Urothelium cell line (cell line): ENCODE measurements around the gene NTSR1.
A peak's percentile ranks its signal among the peaks of the same experiment; 100 is the strongest.

Experiments
- DNase-seq: peaks from one replicate; pipeline ENCODE4 v3.0.0; 2011; ENCODE audit warnings: low spot score, mixed read lengths
- FAIRE-seq: peaks from 2 replicates; lab custom pipeline; 2011; peaks lifted over from hg19 to GRCh38; lab: Jason Lieb, UNC

The NTSR1 gene

DNA sequence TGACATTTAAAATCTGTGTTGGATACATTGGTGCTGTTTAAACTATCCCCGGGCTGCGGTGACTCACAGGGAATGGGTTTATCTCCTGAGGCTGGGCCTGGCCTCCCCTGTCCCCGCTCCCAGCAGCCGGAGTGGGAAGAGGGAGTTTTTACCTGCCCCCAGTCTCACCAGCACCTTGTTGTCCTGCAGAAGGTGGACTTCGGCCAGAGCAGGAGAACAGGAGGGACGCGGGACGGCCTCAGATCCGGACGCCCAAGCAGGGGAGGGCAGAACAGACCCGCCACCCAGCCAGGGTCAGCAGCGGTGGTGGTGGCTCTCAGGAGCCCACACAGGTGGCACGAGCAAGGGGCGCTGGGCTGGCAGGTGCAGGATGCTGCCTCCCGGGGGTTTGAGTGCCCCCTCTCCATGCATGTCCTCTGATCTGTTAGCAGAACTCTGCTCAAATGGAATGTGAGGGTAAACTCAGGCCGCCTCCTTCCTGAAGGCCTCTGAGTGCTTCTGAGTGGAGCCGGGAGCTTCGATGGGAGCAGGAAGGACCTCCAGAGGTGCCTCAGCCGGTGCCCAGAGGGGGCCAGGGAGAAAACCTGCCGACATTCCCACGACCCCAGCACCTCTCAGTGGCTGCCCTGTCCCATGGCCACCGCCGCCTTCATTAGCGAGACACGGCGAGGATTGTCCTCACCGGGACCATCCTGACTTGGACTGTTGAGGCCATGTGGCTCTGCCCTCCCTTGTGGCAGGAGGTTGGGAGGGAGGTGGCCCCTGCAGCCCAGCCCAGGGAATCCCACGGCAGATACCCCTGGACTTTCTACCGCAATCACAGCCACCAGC lies 44.2 kb downstream of the NTSR1 start:
- no peak for FAIRE-seq
- DNase-seq, result no peak

GRCh38 chr20:62753626-62754025 lies 45.0 kb downstream of the NTSR1 start:
- DNase-seq (no peak), FAIRE-seq (no peak)

DNA sequence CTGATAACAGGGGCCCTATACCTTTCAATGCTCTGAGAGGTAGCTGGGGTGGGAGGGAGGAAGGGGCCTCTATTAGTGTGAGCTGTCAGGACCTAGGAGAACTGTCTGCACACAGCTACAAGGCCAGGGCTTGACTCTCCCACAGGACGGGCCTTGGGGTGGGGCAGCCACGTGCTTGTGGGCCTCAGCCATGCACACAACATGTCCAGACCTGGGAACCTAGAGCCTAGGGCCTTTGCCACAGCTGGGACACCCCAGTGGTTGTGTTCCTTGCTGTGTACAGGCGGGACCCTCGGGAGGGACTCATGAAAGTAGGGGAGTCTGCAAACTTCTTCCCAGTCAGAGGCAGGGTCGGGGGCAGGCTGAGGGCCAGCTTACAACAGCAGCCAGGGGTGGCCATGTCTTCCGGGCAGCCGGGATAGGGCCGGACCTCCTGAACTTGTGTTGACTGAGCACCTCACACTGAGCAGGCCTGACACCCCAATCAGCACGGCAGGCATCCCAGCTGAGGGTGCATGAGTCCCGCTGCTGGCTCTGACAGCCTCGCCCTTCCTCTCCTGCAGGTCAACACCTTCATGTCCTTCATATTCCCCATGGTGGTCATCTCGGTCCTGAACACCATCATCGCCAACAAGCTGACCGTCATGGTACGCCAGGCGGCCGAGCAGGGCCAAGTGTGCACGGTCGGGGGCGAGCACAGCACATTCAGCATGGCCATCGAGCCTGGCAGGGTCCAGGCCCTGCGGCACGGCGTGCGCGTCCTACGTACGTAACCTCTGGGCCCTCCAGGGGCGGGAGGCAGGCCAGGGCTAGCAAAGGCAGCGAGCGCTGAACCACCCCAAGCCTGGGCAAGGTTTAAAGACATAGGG lies 45.7 kb downstream of the NTSR1 start:
- no peak for FAIRE-seq
- DNase-seq, result no peak

GRCh38 chr20:62754991-62755356 lies 46.3 kb downstream of the NTSR1 start:
- FAIRE-seq (no peak), DNase-seq (no peak)

GRCh38 chr20:62755817-62756724 lies 47.4 kb downstream of the NTSR1 start:
- DNase-seq (no peak), FAIRE-seq (no peak)

GRCh38 chr20:62758226-62758912 lies 49.7 kb downstream of the NTSR1 start:
- DNase-seq (no peak), FAIRE-seq (no peak)

- DNase-seq, result no peak
These were observed 51.4 kb downstream of the NTSR1 start for GRCh38 chr20:62759981-62760431.

GRCh38 chr20:62760471-62760855 lies 51.8 kb downstream of the NTSR1 start:
- no peak for FAIRE-seq
- no peak for DNase-seq

More at GRCh38 chr20:62759981-62760431, 51.4 kb downstream of the NTSR1 start:
- FAIRE-seq, result peak; percentile 5

DNA sequence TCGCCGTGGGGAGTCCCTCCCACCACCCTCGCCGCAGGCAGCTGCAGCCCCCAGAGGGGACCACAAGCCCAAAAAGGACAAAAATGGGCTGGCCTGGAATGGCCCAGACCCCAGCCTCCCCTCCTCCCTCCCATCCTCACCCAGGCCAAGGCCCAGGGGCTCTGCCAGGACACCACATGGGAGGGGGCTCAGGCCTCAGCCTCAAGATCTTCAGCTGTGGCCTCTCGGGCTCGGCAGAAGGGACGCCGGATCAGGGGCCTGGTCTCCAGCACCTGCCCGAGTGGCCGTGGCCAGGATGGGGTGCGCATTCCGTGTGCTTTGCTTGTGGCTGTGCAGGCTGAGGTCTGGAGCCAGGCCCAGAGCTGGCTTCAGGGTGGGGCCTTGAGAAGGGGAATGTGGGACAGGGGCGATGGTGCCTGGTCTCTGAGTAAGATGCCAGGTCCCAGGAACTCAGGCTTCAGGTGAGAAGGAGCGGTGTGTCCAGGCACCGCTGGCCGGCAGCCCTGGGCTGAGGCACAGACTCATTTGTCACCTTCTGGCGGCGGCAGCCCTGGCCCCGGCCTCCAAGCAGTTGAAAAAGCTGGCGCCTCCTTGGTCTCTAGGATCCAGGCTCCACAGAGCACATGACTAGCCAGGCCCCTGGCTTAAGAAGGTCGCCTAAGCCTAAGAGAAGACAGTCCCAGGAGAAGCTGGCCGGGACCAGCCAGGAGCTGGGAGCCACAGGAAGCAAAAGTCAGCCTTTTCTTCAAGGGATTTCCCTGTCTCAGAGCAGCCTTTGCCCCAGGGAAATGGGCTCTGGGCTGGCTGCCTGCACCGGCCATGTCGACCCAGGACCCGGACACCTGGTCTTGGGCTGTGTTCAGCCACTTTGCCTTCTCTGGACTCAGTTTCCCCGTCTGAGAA lies 52.5 kb downstream of the NTSR1 start:
- DNase-seq (no peak), FAIRE-seq (no peak)

DNA sequence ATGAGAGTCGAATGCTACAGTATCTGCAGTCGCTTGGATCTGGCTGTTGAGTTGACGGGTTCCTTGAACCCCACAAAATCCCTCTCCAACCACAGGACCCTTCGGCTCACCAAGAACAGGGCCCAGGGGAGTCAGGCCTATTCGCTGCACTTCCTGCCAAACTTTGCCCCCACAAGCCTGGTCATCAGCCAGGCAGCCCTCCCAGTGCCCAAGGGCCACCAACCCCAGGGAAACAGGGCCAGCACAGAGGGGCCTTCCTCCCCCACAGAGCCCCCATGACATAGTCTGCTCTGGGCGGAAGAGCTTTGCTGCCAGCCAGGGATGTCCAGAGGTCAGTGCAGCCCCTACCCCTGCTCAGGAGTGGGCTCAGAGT lies 53.1 kb downstream of the NTSR1 start:
- FAIRE-seq, result no peak

DNA sequence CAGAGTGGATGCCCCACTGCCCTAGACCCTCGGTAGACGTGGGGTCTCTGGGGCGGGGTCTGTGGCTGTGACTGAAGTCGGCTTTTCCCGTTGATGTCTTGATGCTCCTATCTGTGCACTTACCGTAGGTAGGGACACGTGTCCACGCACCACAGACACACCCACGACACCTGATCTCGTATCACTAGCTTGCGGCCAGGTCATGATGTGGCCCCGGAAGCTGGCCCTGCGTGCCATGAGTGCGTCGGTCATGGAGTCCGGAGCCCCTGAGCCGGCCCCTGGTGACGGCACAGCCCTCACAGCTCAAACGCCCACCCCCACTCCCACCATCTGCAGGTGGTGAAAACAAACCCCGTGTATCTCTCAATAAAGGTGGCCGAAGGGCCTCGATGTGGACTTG lies 53.7 kb downstream of the NTSR1 start:
- FAIRE-seq, result peak; percentile 55
- no peak for DNase-seq

More for the DNA sequence above, 53.1 kb downstream of the NTSR1 start:
- DNase-seq, result no peak

DNA sequence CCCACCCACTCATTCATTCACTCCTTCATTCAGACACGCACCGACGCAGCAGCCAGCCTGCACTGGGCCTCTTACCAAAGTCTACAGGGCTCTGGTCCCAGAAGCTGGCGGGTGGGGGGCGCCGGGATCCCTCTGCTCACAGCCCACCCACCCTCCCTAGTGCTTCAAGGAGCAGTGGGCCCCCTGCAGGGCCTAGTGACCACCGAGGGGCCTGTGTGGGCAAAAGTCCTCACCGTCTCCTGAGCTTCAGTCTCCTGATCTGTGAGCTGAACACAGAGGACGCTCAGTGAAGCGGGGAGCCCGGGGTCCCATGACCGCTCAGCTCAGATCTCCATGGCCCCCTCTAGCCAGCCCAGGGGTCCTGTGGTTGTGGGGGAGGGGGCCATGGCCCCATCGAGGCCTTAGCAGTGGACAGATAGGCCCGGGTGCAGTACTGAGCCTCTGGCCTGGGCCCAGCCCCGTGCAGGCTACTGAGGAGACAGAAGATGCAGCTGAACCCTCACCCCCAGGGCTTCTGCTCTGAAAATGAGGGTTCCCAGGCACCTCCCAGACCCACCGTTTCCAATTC lies 54.2 kb downstream of the NTSR1 start:
- DNase-seq, result no peak
- no peak for FAIRE-seq

- DNase-seq, result no peak
- FAIRE-seq, result no peak
These were observed 54.8 kb downstream of the NTSR1 start for GRCh38 chr20:62763404-62763803.

DNA sequence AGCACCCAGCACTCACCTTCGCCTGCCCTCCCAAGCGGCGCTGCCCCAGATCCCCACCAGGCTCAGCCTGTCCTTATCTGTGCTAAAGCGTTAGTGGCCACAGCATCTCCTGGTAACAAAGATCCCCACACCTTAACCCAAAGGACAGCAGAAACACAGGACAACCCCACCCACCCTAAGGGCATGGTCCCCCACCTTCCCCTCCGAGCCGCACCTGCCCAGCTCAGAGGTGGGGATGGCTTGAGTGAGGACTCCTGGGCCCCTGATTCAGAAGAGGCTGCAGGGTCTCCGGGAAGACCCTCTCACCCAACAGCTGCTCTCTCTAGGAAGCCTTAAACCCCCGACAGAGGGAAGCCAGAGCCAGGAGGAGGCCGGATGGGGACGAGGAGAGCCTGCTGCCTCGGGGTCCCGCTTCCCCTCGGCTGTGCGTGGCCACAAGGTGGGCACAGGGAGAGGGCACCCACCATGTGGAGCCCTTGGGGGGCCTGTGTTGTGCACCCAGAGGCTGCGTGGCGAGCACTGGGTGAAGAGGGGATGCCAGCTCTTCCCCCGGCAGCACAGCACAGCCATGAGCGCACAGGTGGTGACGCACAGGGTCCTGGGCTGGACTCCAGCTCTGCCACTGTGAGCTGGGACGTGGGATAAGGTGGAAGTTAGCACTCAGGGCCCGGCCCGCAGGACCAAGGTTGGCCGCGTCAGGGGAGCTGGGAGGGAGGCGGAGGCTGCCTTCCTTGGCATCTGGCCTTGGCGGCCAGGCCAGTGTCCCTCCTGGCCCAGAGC lies 55.7 kb downstream of the NTSR1 start:
- FAIRE-seq, result no peak
- no peak for DNase-seq

DNA sequence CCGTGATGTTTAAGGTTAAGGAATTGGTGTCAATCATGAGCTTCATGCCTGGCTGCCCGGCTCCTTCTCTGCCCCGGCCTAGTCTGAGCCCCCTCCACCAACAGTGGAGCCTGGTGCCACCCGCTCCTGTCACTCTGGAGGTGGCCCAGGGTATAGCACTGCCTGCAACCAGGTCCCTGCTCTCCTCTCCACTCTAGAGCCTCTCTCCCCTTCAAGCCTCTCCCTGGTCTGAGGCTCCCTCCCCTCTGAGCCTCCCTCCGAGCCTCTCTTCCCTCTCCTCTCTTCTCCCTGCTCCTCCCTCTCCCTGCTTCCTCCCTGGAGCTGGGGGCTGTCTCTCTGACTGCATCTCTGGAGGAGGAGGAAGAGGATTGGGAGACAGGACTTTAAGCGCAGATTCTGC lies 56.4 kb downstream of the NTSR1 start:
- FAIRE-seq, result no peak
- no peak for DNase-seq

DNA sequence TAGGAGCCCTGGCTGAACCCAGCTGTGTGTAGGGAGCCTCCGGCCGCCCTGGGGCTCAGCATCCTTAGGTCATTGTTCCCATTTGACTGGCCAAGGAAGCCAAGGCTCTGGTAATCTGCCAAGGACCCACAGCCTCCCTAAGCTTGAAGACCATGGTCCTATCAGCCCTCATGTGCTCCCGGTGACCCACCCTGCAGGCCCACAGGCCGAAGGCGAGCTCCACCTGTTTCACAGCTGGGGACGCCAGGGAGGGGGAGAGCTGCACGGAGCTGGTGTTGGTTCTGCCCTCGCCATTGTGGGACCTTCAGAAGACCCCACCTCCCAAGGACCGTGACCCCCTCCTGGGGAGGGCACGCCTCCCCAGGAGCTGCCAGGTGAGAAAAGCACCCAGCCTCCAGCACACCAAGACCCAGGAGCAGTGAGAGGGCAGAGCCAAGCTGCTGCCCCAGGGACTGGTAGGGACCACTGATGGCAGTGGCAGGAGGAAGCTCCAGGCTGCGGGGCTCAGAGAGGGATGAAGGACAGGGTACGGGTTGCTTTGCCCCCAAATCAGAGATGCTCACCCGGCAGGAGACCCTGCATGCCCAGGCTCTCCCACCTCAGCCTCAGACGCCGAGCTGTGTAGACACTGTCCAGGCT lies 56.9 kb downstream of the NTSR1 start:
- FAIRE-seq (no peak), DNase-seq (no peak)

DNA sequence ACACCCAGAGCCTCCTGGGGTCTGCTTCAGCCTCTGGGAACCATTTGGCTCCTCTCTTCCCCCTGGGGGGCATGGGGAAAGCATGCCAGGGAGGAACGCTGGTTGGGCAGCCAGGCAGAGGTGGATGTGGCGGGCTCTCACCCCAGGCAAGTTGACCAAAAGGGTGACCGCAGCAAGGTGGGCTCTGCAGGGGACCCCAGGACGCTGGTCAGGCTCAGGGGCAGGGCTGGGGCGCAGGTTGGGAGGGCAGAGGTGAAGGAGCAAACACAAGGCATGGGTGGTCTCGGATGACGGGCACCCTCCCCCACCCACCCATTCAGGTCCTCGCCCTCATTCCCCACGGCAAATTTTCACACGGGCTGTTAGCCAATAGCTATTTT lies 57.4 kb downstream of the NTSR1 start:
- no peak for FAIRE-seq
- DNase-seq, result no peak

GRCh38 chr20:62766716-62767115 lies 58.1 kb downstream of the NTSR1 start:
- no peak for DNase-seq
- FAIRE-seq, result no peak
